ENCODE results near the gene PTPN14.
A peak's percentile ranks its signal among the peaks of the same experiment; 100 is the strongest.

The PTPN14 gene

GRCh38 chr1:214413315-214413714 lies 138.1 kb downstream of the PTPN14 start:
- Histone ChIP-seq H3K27me3 (ENCODE audit: insufficient read depth, low read length) (no peaks in the 10 kb centered on the region), H3K9me3 (ENCODE audit: insufficient read depth, low read depth, low read length) (no peaks in the 10 kb centered on the region), H3K23ac (ENCODE audit: low read length) (no peak overlapping the region), H3K79me1 (ENCODE audit: low read length) (no peaks in the 10 kb centered on the region), H3K9ac (ENCODE audit: low read length) (no peak overlapping the region), H4K91ac (ENCODE audit: low read depth, low read length) (peak overlapping the region; percentile 6), H2BK12ac (ENCODE audit: low read length) (no peak overlapping the region), H3K4me2 (ENCODE audit: low read length) (no peak overlapping the region), H2BK120ac (ENCODE audit: insufficient read depth, low read length, poor library complexity) (no peak overlapping the region), H2BK5ac (ENCODE audit: low read depth, low read length, poor library complexity) (no peak overlapping the region), H3K27ac (ENCODE audit: low read depth, low read length) (no peak overlapping the region), H3K4me3 (ENCODE audit: low read depth, low read length) (no peak overlapping the region), H3K18ac (ENCODE audit: low read length) (no peak overlapping the region), H2AFZ (ENCODE audit: insufficient read depth, low read length, poor library complexity) (no peak overlapping the region), H3K79me2 (ENCODE audit: control insufficient read depth, insufficient read depth, low read length, poor library complexity) (peaks cover 5% of the 10 kb centered on the region), H2AK5ac (ENCODE audit: low read length) (no peak overlapping the region), H3K36me3 (ENCODE audit: control insufficient read depth in 1 of 2, insufficient read depth in 2 of 2, low read length in 2 of 2) (peaks cover 6 to 7% of the 10 kb centered on the region in 2 experiments), H4K8ac (ENCODE audit: low read depth, low read length) (no peak overlapping the region), H3K4me1 (ENCODE audit: control insufficient read depth in 1 of 2, insufficient read depth in 2 of 2, low read length in 2 of 2) (peaks cover 4% of the 10 kb centered on the region in 2 experiments), H3K4ac (ENCODE audit: low read depth, low read length) (no peak overlapping the region), H3K14ac (ENCODE audit: low read length) (no peak overlapping the region), H4K12ac (ENCODE audit: low read depth, low read length) (no peak overlapping the region)
- no peak for DNase-seq

GRCh38 chr1:214404571-214405213 lies 146.7 kb downstream of the PTPN14 start:
- Histone ChIP-seq H3K4me1 (ENCODE audit: control insufficient read depth in 1 of 2, insufficient read depth in 2 of 2, low read length in 2 of 2) (peaks cover 12 to 13% of the 10 kb centered on the region in 2 experiments), H3K36me3 (ENCODE audit: control insufficient read depth in 1 of 2, insufficient read depth in 2 of 2, low read length in 2 of 2) (peaks cover 4 to 29% of the 10 kb centered on the region in 2 experiments), H4K12ac (ENCODE audit: low read depth, low read length) (peak overlapping the region; percentile 37), H3K4me2 (ENCODE audit: low read length) (no peak overlapping the region), H3K9me3 (ENCODE audit: insufficient read depth, low read depth, low read length) (no peaks in the 10 kb centered on the region), H2AK5ac (ENCODE audit: low read length) (no peak overlapping the region), H3K79me1 (ENCODE audit: low read length) (peaks cover 3% of the 10 kb centered on the region), H2AFZ (ENCODE audit: insufficient read depth, low read length, poor library complexity) (no peak overlapping the region), H2BK12ac (ENCODE audit: low read length) (no peak overlapping the region), H3K4me3 (ENCODE audit: low read depth, low read length) (no peak overlapping the region), H3K27ac (ENCODE audit: low read depth, low read length) (peak overlapping the region; percentile 37), H3K27me3 (ENCODE audit: insufficient read depth, low read length) (no peaks in the 10 kb centered on the region), H3K9ac (ENCODE audit: low read length) (no peak overlapping the region), H3K23ac (ENCODE audit: low read length) (no peak overlapping the region), H4K91ac (ENCODE audit: low read depth, low read length) (no peak overlapping the region), H4K8ac (ENCODE audit: low read depth, low read length) (no peak overlapping the region), H3K18ac (ENCODE audit: low read length) (peak overlapping the region; percentile 76), H3K4ac (ENCODE audit: low read depth, low read length) (no peak overlapping the region), H3K79me2 (ENCODE audit: control insufficient read depth, insufficient read depth, low read length, poor library complexity) (peaks cover 7% of the 10 kb centered on the region), H3K14ac (ENCODE audit: low read length) (no peak overlapping the region), H2BK120ac (ENCODE audit: insufficient read depth, low read length, poor library complexity) (no peak overlapping the region), H2BK5ac (ENCODE audit: low read depth, low read length, poor library complexity) (peak overlapping the region; percentile 22)
- no peak for DNase-seq
- no CpG with 5 or more reads among the region's 9 CpGs for WGBS (ENCODE audit: extremely low coverage, insufficient coverage, insufficient read length)

GRCh38 chr1:214404154-214404553 lies 147.2 kb downstream of the PTPN14 start:
- Histone ChIP-seq H4K8ac (ENCODE audit: low read depth, low read length) (no peak overlapping the region), H2AFZ (ENCODE audit: insufficient read depth, low read length, poor library complexity) (no peak overlapping the region), H3K79me2 (ENCODE audit: control insufficient read depth, insufficient read depth, low read length, poor library complexity) (peaks cover 7% of the 10 kb centered on the region), H3K4me1 (ENCODE audit: control insufficient read depth in 1 of 2, insufficient read depth in 2 of 2, low read length in 2 of 2) (peaks cover 12 to 13% of the 10 kb centered on the region in 2 experiments), H3K36me3 (ENCODE audit: control insufficient read depth in 1 of 2, insufficient read depth in 2 of 2, low read length in 2 of 2) (peaks cover 4 to 31% of the 10 kb centered on the region in 2 experiments), H3K79me1 (ENCODE audit: low read length) (peaks cover 3% of the 10 kb centered on the region), H3K14ac (ENCODE audit: low read length) (no peak overlapping the region), H3K4me2 (ENCODE audit: low read length) (no peak overlapping the region), H2BK12ac (ENCODE audit: low read length) (no peak overlapping the region), H3K4ac (ENCODE audit: low read depth, low read length) (no peak overlapping the region), H3K23ac (ENCODE audit: low read length) (no peak overlapping the region), H4K12ac (ENCODE audit: low read depth, low read length) (no peak overlapping the region), H3K27me3 (ENCODE audit: insufficient read depth, low read length) (no peaks in the 10 kb centered on the region), H4K91ac (ENCODE audit: low read depth, low read length) (no peak overlapping the region), H3K27ac (ENCODE audit: low read depth, low read length) (no peak overlapping the region), H3K18ac (ENCODE audit: low read length) (no peak overlapping the region), H2BK5ac (ENCODE audit: low read depth, low read length, poor library complexity) (no peak overlapping the region), H3K4me3 (ENCODE audit: low read depth, low read length) (no peak overlapping the region), H2BK120ac (ENCODE audit: insufficient read depth, low read length, poor library complexity) (no peak overlapping the region), H2AK5ac (ENCODE audit: low read length) (no peak overlapping the region), H3K9me3 (ENCODE audit: insufficient read depth, low read depth, low read length) (no peaks in the 10 kb centered on the region), H3K9ac (ENCODE audit: low read length) (no peak overlapping the region)
- no peak for DNase-seq
- no CpG with 5 or more reads among the region's 4 CpGs for WGBS (ENCODE audit: extremely low coverage, insufficient coverage, insufficient read length)

- Histone ChIP-seq H3K23ac (ENCODE audit: low read length) (no peak overlapping the region), H4K8ac (ENCODE audit: low read depth, low read length) (no peak overlapping the region), H2BK120ac (ENCODE audit: insufficient read depth, low read length, poor library complexity) (no peak overlapping the region), H3K79me1 (ENCODE audit: low read length) (peaks cover 3% of the 10 kb centered on the region), H2BK5ac (ENCODE audit: low read depth, low read length, poor library complexity) (no peak overlapping the region), H3K4me1 (ENCODE audit: control insufficient read depth in 1 of 2, insufficient read depth in 2 of 2, low read length in 2 of 2) (peaks cover 12 to 13% of the 10 kb centered on the region in 2 experiments), H3K4me3 (ENCODE audit: low read depth, low read length) (no peak overlapping the region), H2AFZ (ENCODE audit: insufficient read depth, low read length, poor library complexity) (no peak overlapping the region), H3K27ac (ENCODE audit: low read depth, low read length) (no peak overlapping the region), H2BK12ac (ENCODE audit: low read length) (no peak overlapping the region), H3K9me3 (ENCODE audit: insufficient read depth, low read depth, low read length) (no peaks in the 10 kb centered on the region), H3K27me3 (ENCODE audit: insufficient read depth, low read length) (no peaks in the 10 kb centered on the region), H2AK5ac (ENCODE audit: low read length) (no peak overlapping the region), H4K12ac (ENCODE audit: low read depth, low read length) (no peak overlapping the region), H3K79me2 (ENCODE audit: control insufficient read depth, insufficient read depth, low read length, poor library complexity) (peaks cover 7% of the 10 kb centered on the region), H3K4me2 (ENCODE audit: low read length) (no peak overlapping the region), H3K4ac (ENCODE audit: low read depth, low read length) (no peak overlapping the region), H3K18ac (ENCODE audit: low read length) (peak overlapping the region; percentile 11), H3K14ac (ENCODE audit: low read length) (no peak overlapping the region), H3K9ac (ENCODE audit: low read length) (no peak overlapping the region), H4K91ac (ENCODE audit: low read depth, low read length) (no peak overlapping the region), H3K36me3 (ENCODE audit: control insufficient read depth in 1 of 2, insufficient read depth in 2 of 2, low read length in 2 of 2) (peaks cover 9 to 33% of the 10 kb centered on the region in 2 experiments)
- WGBS (ENCODE audit: extremely low coverage, insufficient coverage, insufficient read length), result no CpG with 5 or more reads among the region's 5 CpGs
- DNase-seq, result no peak
Observed at GRCh38 chr1:214403431-214403830, 148.0 kb downstream of the PTPN14 start.
